ENCODE data around the gene YKT6.

GRCh38 chr7:44261240-44261639 lies 60.5 kb downstream of the YKT6 start:
- TF ChIP-seq POLR2A (IDR thresholded peaks at IDR 0.05; ENCODE audit: low read depth, low read length) (no peak), TAF1 (IDR thresholded peaks at IDR 0.05; ENCODE audit: borderline replicate concordance, low read depth, low read length) (no peak), POLR2AphosphoS5 (IDR thresholded peaks at IDR 0.05; ENCODE audit: low read depth, low read length) (no peak)

All from GM12892 (cell line).